B cell (primary cell): ENCODE measurements around the gene PLEKHA7. TPM values are rescaled to one million over a fixed set of nuclear protein-coding genes. Genes with fewer than 3 reads are reported as not detected.

ENCODE experiments used
- ATAC-seq: fragments of 200-7000 bp; cut with Tn5 transposase; one replicate; pipeline ENCODE4 v1.10.0; 2021; ENCODE audit warnings: low read depth, mild to moderate bottlenecking, moderate number of reproducible peaks, moderate library complexity
- CTCF ChIA-PET: fragments of 350-600 bp; sonication (Branson Sonifier 250); formaldehyde crosslinking; loops from one replicate; lab custom pipeline; 2021; ENCODE audit warnings: antibody characterized with exemption, inconsistent platforms; lab: Charles Lee
- POLR2A ChIA-PET: fragments of 350-600 bp; sonication (Branson Sonifier 250); formaldehyde crosslinking; loops from one replicate; lab custom pipeline; 2021; ENCODE audit warnings: antibody characterized with exemption; lab: Charles Lee
- DNase-seq: peaks from one replicate; pipeline ENCODE4 v3.0.0; 2013
- H2AFZ ChIP-seq: 2 replicates; pipeline ENCODE4 v1.6.1; 2012; ENCODE audit warnings: mild to moderate bottlenecking, low read depth, low read length; ENCODE audit not compliant: insufficient read depth, poor library complexity, severe bottlenecking
- H3K27ac ChIP-seq, 2 donors: 1 replicate in 1 of 2; 2 replicates in 1 of 2; pipeline ENCODE4 v1.5.1; 2012 to 2013; ENCODE audit warnings: low read length in 2 of 2, mild to moderate bottlenecking in 2 of 2, moderate library complexity in 1 of 2
- H3K27me3 ChIP-seq, 4 experiments: fragments of 200-600 bp in 1 of 4; sonication (generic) in 1 of 4; replicated peaks in 1 of 4; 1 replicate in 2 of 4; 2 replicates in 2 of 4; pipeline versions ENCODE4 v1.6.1 to v1.7.0; 2013 to 2016; ENCODE audit warnings: low read length in 3 of 4, mild to moderate bottlenecking in 2 of 4, mixed read lengths in 1 of 4, moderate library complexity in 1 of 4; ENCODE audit not compliant: insufficient read depth in 4 of 4, control insufficient read depth in 3 of 4; ENCODE audit errors: control extremely low read depth in 1 of 4
- H3K36me3 ChIP-seq, 2 experiments: replicated peaks in 1 of 2; 1 replicate in 1 of 2; 2 replicates in 1 of 2; pipeline versions ENCODE4 v1.6.1 to v1.7.1; 2013; ENCODE audit warnings: low read length in 1 of 2; ENCODE audit not compliant: insufficient read depth in 2 of 2, control insufficient read depth in 1 of 2; ENCODE audit errors: control extremely low read depth in 1 of 2, extremely low read depth in 1 of 2
- H3K4me1 ChIP-seq, 2 donors: fragments of 200-600 bp in 1 of 2; sonication (generic) in 1 of 2; 1 replicate in 1 of 2; 2 replicates in 1 of 2; pipeline versions ENCODE4 v1.5.1 to v1.6.1; 2013 to 2017; ENCODE audit warnings: low read length in 2 of 2; ENCODE audit not compliant: control insufficient read depth in 2 of 2, insufficient read depth in 2 of 2
- H3K4me2 ChIP-seq: replicated peaks from 2 replicates; pipeline ENCODE3; 2012; ENCODE audit warnings: mild to moderate bottlenecking, low read depth, low read length; ENCODE audit not compliant: poor library complexity, severe bottlenecking
- H3K4me3 ChIP-seq, 5 experiments: fragments of 200-600 bp in 1 of 5; sonication (generic) in 1 of 5; 1 replicate in 3 of 5; 2 replicates in 2 of 5; pipeline versions ENCODE4 v1.5.1 to v1.7.0; 2011 to 2016; ENCODE audit warnings: low read length in 4 of 5, mild to moderate bottlenecking in 4 of 5, low read depth in 2 of 5, control low read depth in 1 of 5, moderate library complexity in 1 of 5; ENCODE audit not compliant: insufficient read depth in 1 of 5; ENCODE audit errors: control extremely low read depth in 1 of 5, extremely low read depth in 1 of 5
- H3K79me2 ChIP-seq: fragments of 200-600 bp; sonication (generic); one replicate; pipeline ENCODE4 v1.6.0; 2016; ENCODE audit warnings: low read length; ENCODE audit not compliant: control insufficient read depth, insufficient read depth
- H3K9ac ChIP-seq: fragments of 200-600 bp; sonication (generic); 2 replicates; pipeline ENCODE4 v1.6.1; 2017; ENCODE audit warnings: mild to moderate bottlenecking, low read length, moderate library complexity
- H3K9me3 ChIP-seq, 3 donors: one replicate each; pipeline versions ENCODE4 v1.6.1 to v1.7.1; 2013; ENCODE audit warnings: low read length in 2 of 3; ENCODE audit not compliant: control insufficient read depth in 2 of 3, insufficient read depth in 1 of 3; ENCODE audit errors: control extremely low read depth in 1 of 3
- H4K20me1 ChIP-seq: 2 replicates; pipeline ENCODE4 v1.6.0; 2012; ENCODE audit warnings: mild to moderate bottlenecking, low read length; ENCODE audit not compliant: insufficient read depth, control insufficient read depth, poor library complexity, severe bottlenecking
- H3K27ac Mint-ChIP-seq: one replicate; pipeline ENCODE4 v1.8.0; 2021; ENCODE audit warnings: mixed read lengths
- H3K27me3 Mint-ChIP-seq: one replicate; pipeline ENCODE4 v1.8.0; 2021; ENCODE audit warnings: mixed read lengths
- H3K4me1 Mint-ChIP-seq: one replicate; pipeline ENCODE4 v1.8.0; 2021; ENCODE audit warnings: mixed read lengths
- H3K4me3 Mint-ChIP-seq: one replicate; pipeline ENCODE4 v1.8.0; 2021; ENCODE audit warnings: mixed read lengths
- H3K9me3 Mint-ChIP-seq: one replicate; pipeline ENCODE4 v1.8.0; 2022; ENCODE audit warnings: mixed read lengths; ENCODE audit not compliant: insufficient read depth
- EZH2 ChIP-seq: IDR thresholded peaks from 2 replicates; pipeline ENCODE4 v1.6.1; 2012; ENCODE audit warnings: borderline replicate concordance, low read depth, mild to moderate bottlenecking, moderate library complexity, low read length; ENCODE audit not compliant: insufficient read depth, poor library complexity, severe bottlenecking
- WGBS: methylation state at CpG from one replicate; pipeline ENCODE4 v1.1.5; 2013; ENCODE audit warnings: missing lambda C conversion rate; ENCODE audit not compliant: insufficient coverage; 5-methylcytosine and 5-hydroxymethylcytosine counted together
- intact Hi-C: fragments of 100-400 bp; cut with micrococcal nuclease; formaldehyde crosslinking; loops from one replicate; pipeline ENCODE4 v1.10.0; 2022
- polyA plus RNA-seq: library from polyadenylated mRNA; depleted of rRNA; stranded (reverse); fragments of >200 nt; gene quantifications from 2 replicates; pipeline ENCODE4 v1.2.3, GENCODE V29; 2012
- total RNA-seq, 2 donors: library from RNA; stranded (reverse); fragments of 120-200 nt in 1 of 2; gene quantifications; 1 replicate in 1 of 2; 2 replicates in 1 of 2; pipeline versions ENCODE4 v1.2.3 to v1.2.4, GENCODE V29; 2013 to 2022
- TF ChIP-seq, protein P1 (sequence below): fragments of 200-600 bp; IDR thresholded peaks from one replicate; pipeline ENCODE4 v1.8.0; 2022; ENCODE audit warnings: antibody characterized with exemption, mild to moderate bottlenecking

The PLEKHA7 gene
- total and polyA plus RNA-seq, 2 donors (not counting 1 experiment from before 2014, with no cell fraction given) = 1.7 to 8.2 TPM

DNA sequence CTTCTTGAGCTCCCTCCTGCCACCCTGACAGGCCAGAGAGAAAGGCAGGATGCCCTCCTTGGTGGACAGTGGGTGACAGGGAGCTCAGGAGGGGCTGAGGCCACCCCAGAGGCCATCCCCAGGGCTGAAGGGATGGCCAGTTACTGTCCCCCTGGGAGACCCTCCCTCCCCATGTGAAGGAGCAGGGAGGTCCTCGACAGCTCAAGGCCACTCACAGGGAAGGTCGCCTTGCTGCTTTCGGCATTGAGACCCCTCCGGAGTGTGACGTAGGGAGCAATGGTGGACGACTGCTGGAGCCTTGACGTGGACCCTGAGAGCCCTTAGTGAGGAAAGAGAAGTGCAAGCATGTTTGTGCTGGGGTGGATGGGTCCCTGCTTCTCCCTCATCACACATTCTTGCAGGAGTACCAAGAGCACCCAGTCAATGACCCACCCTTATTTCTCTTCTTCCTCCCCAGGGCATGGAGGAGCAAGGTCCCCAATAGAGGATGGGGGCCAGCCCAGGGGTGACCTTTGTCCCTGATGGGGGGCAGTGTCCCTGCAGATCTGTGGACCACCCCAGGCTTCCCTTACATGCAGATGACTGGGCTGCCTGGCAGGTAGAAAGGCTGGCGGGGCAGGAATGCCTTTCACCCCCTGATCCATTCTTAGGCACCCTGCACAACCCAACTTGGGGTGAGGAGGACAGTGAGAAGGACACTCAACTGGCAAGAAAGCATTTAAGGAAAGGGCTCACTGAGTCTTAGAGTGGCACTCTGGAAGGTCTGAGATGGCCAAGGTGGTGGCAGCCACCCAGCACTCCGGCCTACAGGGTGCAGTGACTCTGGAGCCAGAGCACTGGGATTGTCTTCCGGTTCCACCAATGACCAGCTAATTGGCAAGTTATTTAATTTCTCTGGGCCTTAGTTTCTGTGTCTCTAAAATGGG lies 224.4 kb downstream of the PLEKHA7 start:
- Histone ChIP-seq H2AFZ (no peak overlapping the region), H3K27me3 (no peaks in the 10 kb centered on the region), H4K20me1 (no peaks in the 10 kb centered on the region), H3K36me3 (no peaks in the 10 kb centered on the region), H3K4me1 (no peaks in the 10 kb centered on the region), H3K4me3 (no peak overlapping the region), H3K4me2 (no peak overlapping the region), H3K27ac (no peak overlapping the region), H3K79me2 (no peaks in the 10 kb centered on the region), H3K9me3 (no peaks in the 10 kb centered on the region), H3K9ac (no peak overlapping the region)
- H3K27me3 Mint-ChIP-seq = no peaks in the 10 kb centered on the region
- intact Hi-C loops = no loop called here
- no peaks in the 10 kb centered on the region for H3K4me1 Mint-ChIP-seq
- H3K4me3 Mint-ChIP-seq = no peak overlapping the region
- DNase-seq = no peak
- no peaks in the 10 kb centered on the region for H3K9me3 Mint-ChIP-seq
- ChIA-PET CTCF (interaction anchor here (0.9 to 2.5 kb wide), 6 partner anchors 11 to 273 kb away, joined by 3 to 9 read pairs (median 4); no protein-coding TSS in a partner anchor), POLR2A (no interaction called here)
- TF ChIP-seq, protein P1, sequence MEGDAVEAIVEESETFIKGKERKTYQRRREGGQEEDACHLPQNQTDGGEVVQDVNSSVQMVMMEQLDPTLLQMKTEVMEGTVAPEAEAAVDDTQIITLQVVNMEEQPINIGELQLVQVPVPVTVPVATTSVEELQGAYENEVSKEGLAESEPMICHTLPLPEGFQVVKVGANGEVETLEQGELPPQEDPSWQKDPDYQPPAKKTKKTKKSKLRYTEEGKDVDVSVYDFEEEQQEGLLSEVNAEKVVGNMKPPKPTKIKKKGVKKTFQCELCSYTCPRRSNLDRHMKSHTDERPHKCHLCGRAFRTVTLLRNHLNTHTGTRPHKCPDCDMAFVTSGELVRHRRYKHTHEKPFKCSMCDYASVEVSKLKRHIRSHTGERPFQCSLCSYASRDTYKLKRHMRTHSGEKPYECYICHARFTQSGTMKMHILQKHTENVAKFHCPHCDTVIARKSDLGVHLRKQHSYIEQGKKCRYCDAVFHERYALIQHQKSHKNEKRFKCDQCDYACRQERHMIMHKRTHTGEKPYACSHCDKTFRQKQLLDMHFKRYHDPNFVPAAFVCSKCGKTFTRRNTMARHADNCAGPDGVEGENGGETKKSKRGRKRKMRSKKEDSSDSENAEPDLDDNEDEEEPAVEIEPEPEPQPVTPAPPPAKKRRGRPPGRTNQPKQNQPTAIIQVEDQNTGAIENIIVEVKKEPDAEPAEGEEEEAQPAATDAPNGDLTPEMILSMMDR = no peak
- TF ChIP-seq EZH2 = no peak
- no peak for ATAC-seq
- WGBS = 96% methylated on average over 4 of the region's 10 CpGs
- no peak overlapping the region for H3K27ac Mint-ChIP-seq

DNA sequence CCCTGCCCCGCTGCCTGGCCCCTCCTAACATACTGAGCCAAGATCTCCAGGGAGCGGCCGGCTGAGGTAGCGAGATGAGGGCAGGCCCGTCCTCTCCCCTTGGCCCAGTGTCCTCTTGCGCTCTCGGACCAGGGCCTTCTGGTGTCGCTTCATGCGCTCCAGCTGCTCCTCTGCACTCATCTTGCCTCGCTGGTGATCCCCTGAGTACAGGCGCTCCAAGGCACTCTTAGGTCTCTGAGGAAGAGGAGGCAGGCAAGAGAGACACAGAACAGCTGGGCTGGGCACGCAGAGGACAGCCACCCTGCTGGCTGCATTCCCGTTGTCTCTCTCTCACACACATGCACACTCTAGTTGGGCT lies 225.2 kb downstream of the PLEKHA7 start:
- CTCF ChIA-PET = interaction anchor here (0.9 to 2.5 kb wide), 5 partner anchors 11 to 274 kb away, joined by 3 to 9 read pairs (median 4); no protein-coding TSS in a partner anchor
- TF ChIP-seq EZH2 = no peak
- TF ChIP-seq, protein P1 = no peak
- 97% methylated on average over 13 of the region's 13 CpGs for WGBS
- Mint-ChIP-seq H3K4me1 (no peaks in the 10 kb centered on the region), H3K27me3 (no peaks in the 10 kb centered on the region), H3K27ac (no peak overlapping the region), H3K4me3 (no peak overlapping the region), H3K9me3 (no peaks in the 10 kb centered on the region)
- Histone ChIP-seq H3K27me3 (no peaks in the 10 kb centered on the region), H3K9ac (no peak overlapping the region), H3K36me3 (no peaks in the 10 kb centered on the region), H3K79me2 (no peaks in the 10 kb centered on the region), H3K27ac (no peak overlapping the region), H3K4me2 (no peak overlapping the region), H2AFZ (no peak overlapping the region), H3K4me3 (no peak overlapping the region), H4K20me1 (no peaks in the 10 kb centered on the region), H3K4me1 (no peaks in the 10 kb centered on the region), H3K9me3 (no peaks in the 10 kb centered on the region)
- DNase-seq = no peak
- no peak for ATAC-seq
- POLR2A ChIA-PET = no interaction called here
- intact Hi-C loops = no loop called here
